ENCODE results near the gene VGLL4.

- TF ChIP-seq POLR2A (IDR thresholded peaks at IDR 0.05) = no peak
- TF ChIP-seq, protein P1, sequence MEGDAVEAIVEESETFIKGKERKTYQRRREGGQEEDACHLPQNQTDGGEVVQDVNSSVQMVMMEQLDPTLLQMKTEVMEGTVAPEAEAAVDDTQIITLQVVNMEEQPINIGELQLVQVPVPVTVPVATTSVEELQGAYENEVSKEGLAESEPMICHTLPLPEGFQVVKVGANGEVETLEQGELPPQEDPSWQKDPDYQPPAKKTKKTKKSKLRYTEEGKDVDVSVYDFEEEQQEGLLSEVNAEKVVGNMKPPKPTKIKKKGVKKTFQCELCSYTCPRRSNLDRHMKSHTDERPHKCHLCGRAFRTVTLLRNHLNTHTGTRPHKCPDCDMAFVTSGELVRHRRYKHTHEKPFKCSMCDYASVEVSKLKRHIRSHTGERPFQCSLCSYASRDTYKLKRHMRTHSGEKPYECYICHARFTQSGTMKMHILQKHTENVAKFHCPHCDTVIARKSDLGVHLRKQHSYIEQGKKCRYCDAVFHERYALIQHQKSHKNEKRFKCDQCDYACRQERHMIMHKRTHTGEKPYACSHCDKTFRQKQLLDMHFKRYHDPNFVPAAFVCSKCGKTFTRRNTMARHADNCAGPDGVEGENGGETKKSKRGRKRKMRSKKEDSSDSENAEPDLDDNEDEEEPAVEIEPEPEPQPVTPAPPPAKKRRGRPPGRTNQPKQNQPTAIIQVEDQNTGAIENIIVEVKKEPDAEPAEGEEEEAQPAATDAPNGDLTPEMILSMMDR (IDR thresholded peaks at IDR 0.05) = no peak
Observed at GRCh38 chr3:11544412-11545181, 99.1 kb downstream of the VGLL4 start.
